Fibroblast of skin of back (primary cell): ENCODE measurements around the gene CFAP46.
A peak's percentile ranks its signal among the peaks of the same experiment; 100 is the strongest.
"Not testable (repeated sequence)": the region's sequence is repeated elsewhere in the genome, so short reads cannot be mapped to it uniquely, and the experiment has no call there.

Experiments used
- DNase-seq: peaks from one replicate; pipeline ENCODE4 v3.0.0-alpha.2; 2013

The CFAP46 gene

GRCh38 chr10:132898391-132899053 lies 43.8 kb downstream of the CFAP46 start:
- no peak for DNase-seq

- DNase-seq: no peak
These were observed 44.6 kb downstream of the CFAP46 start for GRCh38 chr10:132897516-132898381.

- DNase-seq: not testable (repeated sequence)
These were observed 48.6 kb downstream of the CFAP46 start for GRCh38 chr10:132893786-132894185.

GRCh38 chr10:132893090-132893489 lies 49.3 kb downstream of the CFAP46 start:
- DNase-seq: no peak

- DNase-seq: peak; percentile 8
These were observed 50.4 kb downstream of the CFAP46 start for GRCh38 chr10:132892004-132892403.

GRCh38 chr10:132891368-132891767 lies 51.0 kb downstream of the CFAP46 start:
- DNase-seq: no peak

GRCh38 chr10:132890301-132890700 lies 52.1 kb downstream of the CFAP46 start:
- DNase-seq: no peak

- DNase-seq: no peak
These were observed 52.8 kb downstream of the CFAP46 start for GRCh38 chr10:132889556-132889955.

GRCh38 chr10:132888898-132889490 lies 53.4 kb downstream of the CFAP46 start:
- no peak for DNase-seq

- DNase-seq: not testable (repeated sequence)
These were observed 53.9 kb downstream of the CFAP46 start for GRCh38 chr10:132888446-132888845.

GRCh38 chr10:132886211-132887099 lies 55.9 kb downstream of the CFAP46 start:
- no peak for DNase-seq

GRCh38 chr10:132885451-132886210 lies 56.7 kb downstream of the CFAP46 start:
- DNase-seq: no peak

GRCh38 chr10:132884691-132885271 lies 57.6 kb downstream of the CFAP46 start:
- DNase-seq: no peak

- DNase-seq: no peak
These were observed 58.3 kb downstream of the CFAP46 start for GRCh38 chr10:132884041-132884440.

GRCh38 chr10:132883391-132883881 lies 58.9 kb downstream of the CFAP46 start:
- DNase-seq: peak; percentile 16

- no peak for DNase-seq
These were observed 60.1 kb downstream of the CFAP46 start for GRCh38 chr10:132882069-132882951.

GRCh38 chr10:132881186-132881920 lies 61.0 kb downstream of the CFAP46 start:
- DNase-seq: no peak

- no peak for DNase-seq
These were observed 62.0 kb downstream of the CFAP46 start for GRCh38 chr10:132880128-132880981.
